HEK293 (cell line): Measurements from ENCODE around the gene ATP6V1B1.

Source experiments
- CTCF ChIA-PET: fragments of 350-600 bp; formaldehyde crosslinking; extraction: SDS; loops from one replicate; lab custom pipeline; 2021; ENCODE audit warnings: antibody characterized with exemption; lab: Yijun Ruan, JAX
- POLR2A ChIA-PET: fragments of 300-600 bp; formaldehyde crosslinking; extraction: SDS; loops from one replicate; lab custom pipeline; 2020; ENCODE audit warnings: antibody characterized with exemption, inconsistent platforms; lab: Yijun Ruan, JAX
- H3K27ac ChIP-seq: fragments of 200-500 bp; sonication (Bioruptor generic); 2 replicates; pipeline ENCODE4 v1.5.1; 2014; ENCODE audit warnings: low read depth, low read length, control low read depth, inconsistent platforms; ENCODE audit errors: extremely low read depth
- H3K36me3 ChIP-seq, 2 experiments: fragments of 200-500 bp in 1 of 2; sonication (Bioruptor generic) in 1 of 2; 1 replicate in 1 of 2; 2 replicates in 1 of 2; pipeline ENCODE4 v1.5.1; 2014 to 2017; ENCODE audit warnings: inconsistent platforms in 2 of 2, low read length in 2 of 2; ENCODE audit not compliant: control insufficient read depth in 2 of 2, insufficient read depth in 1 of 2
- H3K4me1 ChIP-seq: fragments of 200-500 bp; sonication (Bioruptor generic); 2 replicates; pipeline ENCODE4 v1.5.1; 2014; ENCODE audit warnings: mild to moderate bottlenecking, low read length, inconsistent platforms; ENCODE audit not compliant: control insufficient read depth, insufficient read depth
- H3K4me3 ChIP-seq: 2 replicates; pipeline ENCODE4 v1.5.1; 2011; ENCODE audit warnings: low read depth, mild to moderate bottlenecking, control low read depth, low read length, moderate library complexity
- H3K9me3 ChIP-seq: fragments of 200-500 bp; sonication (Bioruptor generic); 2 replicates; pipeline ENCODE4 v1.5.1; 2014; ENCODE audit warnings: low read depth, low read length, inconsistent platforms; ENCODE audit not compliant: control insufficient read depth, insufficient read depth
- FEZF1 ChIP-seq: fragments of 450-650 bp; formaldehyde crosslinking; IDR thresholded peaks from 2 replicates; pipeline ENCODE4 v1.5.1; 2016; ENCODE audit warnings: missing biosample characterization, missing genetic modification characterization
- KLF8 ChIP-seq: fragments of 450-650 bp; formaldehyde crosslinking; IDR thresholded peaks from 2 replicates; pipeline ENCODE4 v1.5.1; 2016; ENCODE audit warnings: missing biosample characterization, missing genetic modification characterization
- SCRT1 ChIP-seq: fragments of 450-650 bp; formaldehyde crosslinking; IDR thresholded peaks from 2 replicates; pipeline ENCODE4 v1.5.1; 2016; ENCODE audit warnings: missing biosample characterization, missing genetic modification characterization, borderline replicate concordance
- SP3 ChIP-seq: fragments of 450-650 bp; formaldehyde crosslinking; IDR thresholded peaks from 2 replicates; pipeline ENCODE4 v1.5.1; 2016; ENCODE audit warnings: missing biosample characterization, missing genetic modification characterization
- YY2 ChIP-seq: fragments of 450-650 bp; formaldehyde crosslinking; IDR thresholded peaks from 2 replicates; pipeline ENCODE4 v1.5.1; 2016; ENCODE audit warnings: missing biosample characterization, missing genetic modification characterization
- ZNF138 ChIP-seq: fragments of 450-650 bp; formaldehyde crosslinking; IDR thresholded peaks from 2 replicates; pipeline ENCODE4 v1.5.1; 2016; ENCODE audit warnings: missing biosample characterization, missing genetic modification characterization, borderline replicate concordance
- ZNF266 ChIP-seq: fragments of 450-650 bp; formaldehyde crosslinking; IDR thresholded peaks from 2 replicates; pipeline ENCODE4 v1.5.1; 2016; ENCODE audit warnings: missing biosample characterization, missing genetic modification characterization, low read depth
- ZNF324 ChIP-seq: fragments of 450-650 bp; formaldehyde crosslinking; IDR thresholded peaks from 2 replicates; pipeline ENCODE4 v1.5.1; 2016; ENCODE audit warnings: missing biosample characterization, missing genetic modification characterization
- ZNF335 ChIP-seq: fragments of 450-650 bp; formaldehyde crosslinking; conservative IDR thresholded peaks from 2 replicates; pipeline ENCODE4 v1.5.1; 2016; ENCODE audit warnings: missing biosample characterization, missing genetic modification characterization
- ZNF37A ChIP-seq: fragments of 450-650 bp; IDR thresholded peaks from 2 replicates; pipeline ENCODE4 v1.5.1; 2018; ENCODE audit warnings: missing biosample characterization, missing genetic modification characterization
- ZNF391 ChIP-seq: fragments of 450-650 bp; formaldehyde crosslinking; IDR thresholded peaks from 2 replicates; pipeline ENCODE4 v1.5.1; 2016; ENCODE audit warnings: low read depth, missing biosample characterization, missing genetic modification characterization, borderline replicate concordance
- ZNF433 ChIP-seq: fragments of 450-650 bp; formaldehyde crosslinking; IDR thresholded peaks from 2 replicates; pipeline ENCODE4 v1.5.1; 2016; ENCODE audit warnings: missing biosample characterization, missing genetic modification characterization, low read depth
- ZNF449 ChIP-seq: fragments of 450-650 bp; formaldehyde crosslinking; IDR thresholded peaks from 2 replicates; pipeline ENCODE4 v1.5.1; 2017; ENCODE audit warnings: missing biosample characterization, mild to moderate bottlenecking, missing genetic modification characterization, moderate library complexity
- ZNF473 ChIP-seq: fragments of 450-650 bp; formaldehyde crosslinking; IDR thresholded peaks from 2 replicates; pipeline ENCODE4 v1.5.1; 2017; ENCODE audit warnings: missing biosample characterization, missing genetic modification characterization
- ZNF549 ChIP-seq: fragments of 450-650 bp; IDR thresholded peaks from 2 replicates; pipeline ENCODE4 v1.5.1; 2018; ENCODE audit warnings: missing biosample characterization, missing genetic modification characterization, mild to moderate bottlenecking, inconsistent platforms, moderate library complexity
- ZNF560 ChIP-seq: fragments of 450-650 bp; formaldehyde crosslinking; IDR thresholded peaks from 2 replicates; pipeline ENCODE4 v1.5.1; 2017; ENCODE audit warnings: missing biosample characterization, missing genetic modification characterization, borderline replicate concordance
- ZNF776 ChIP-seq: fragments of 450-650 bp; formaldehyde crosslinking; IDR thresholded peaks from 2 replicates; pipeline ENCODE4 v1.5.0; 2017; ENCODE audit warnings: missing biosample characterization, missing genetic modification characterization, borderline replicate concordance
- ZNF837 ChIP-seq: fragments of 450-650 bp; formaldehyde crosslinking; IDR thresholded peaks from 2 replicates; pipeline ENCODE4 v1.5.1; 2016; ENCODE audit warnings: missing biosample characterization, missing genetic modification characterization
- ZSCAN4 ChIP-seq: fragments of 450-650 bp; formaldehyde crosslinking; IDR thresholded peaks from 2 replicates; pipeline ENCODE4 v1.5.1; 2017; ENCODE audit warnings: missing biosample characterization, missing genetic modification characterization
- TF ChIP-seq, protein P1 (sequence below): fragments of 450-650 bp; formaldehyde crosslinking; IDR thresholded peaks from 2 replicates; pipeline ENCODE4 v1.5.1; 2017; ENCODE audit warnings: missing biosample characterization, missing genetic modification characterization
- TF ChIP-seq, protein P2 (sequence below): fragments of 450-650 bp; formaldehyde crosslinking; IDR thresholded peaks from 2 replicates; pipeline ENCODE4 v1.5.1; 2016; ENCODE audit warnings: missing biosample characterization, missing genetic modification characterization, borderline replicate concordance

Gene ATP6V1B1

GRCh38 chr2:70894765-70895164 is 40.9 kb upstream of the ATP6V1B1 start:
- no peaks in the 10 kb centered on the region for H3K4me1 ChIP-seq
- no peak overlapping the region for H3K27ac ChIP-seq
- H3K36me3 ChIP-seq: no peaks in the 10 kb centered on the region
- no peaks in the 10 kb centered on the region for H3K9me3 ChIP-seq
- ChIA-PET CTCF (interaction anchor here (1.0 to 1.2 kb wide), 2 partner anchors 24 to 25 kb away, joined by 3 to 4 read pairs; no protein-coding TSS in a partner anchor), POLR2A (no interaction called here)
- H3K4me3 ChIP-seq: no peak overlapping the region
- TF ChIP-seq FEZF1 (tag by site-specific recombination): no peak
- no peak for TF ChIP-seq SP3 (tag by site-specific recombination)
- TF ChIP-seq ZNF837: no peak
- no peak for TF ChIP-seq SCRT1
- TF ChIP-seq ZNF473 (tag by site-specific recombination): no peak
- TF ChIP-seq ZNF549 (tag by site-specific recombination): no peak
- no peak for TF ChIP-seq ZNF776
- TF ChIP-seq, protein P1, sequence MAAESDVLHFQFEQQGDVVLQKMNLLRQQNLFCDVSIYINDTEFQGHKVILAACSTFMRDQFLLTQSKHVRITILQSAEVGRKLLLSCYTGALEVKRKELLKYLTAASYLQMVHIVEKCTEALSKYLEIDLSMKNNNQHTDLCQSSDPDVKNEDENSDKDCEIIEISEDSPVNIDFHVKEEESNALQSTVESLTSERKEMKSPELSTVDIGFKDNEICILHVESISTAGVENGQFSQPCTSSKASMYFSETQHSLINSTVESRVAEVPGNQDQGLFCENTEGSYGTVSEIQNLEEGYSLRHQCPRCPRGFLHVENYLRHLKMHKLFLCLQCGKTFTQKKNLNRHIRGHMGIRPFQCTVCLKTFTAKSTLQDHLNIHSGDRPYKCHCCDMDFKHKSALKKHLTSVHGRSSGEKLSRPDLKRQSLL: no peak
- no peak for TF ChIP-seq ZNF449 (tag by site-specific recombination)
- TF ChIP-seq ZNF324 (tag by site-specific recombination): no peak

- H3K4me3 ChIP-seq: no peak overlapping the region
- ChIA-PET POLR2A (no interaction called here), CTCF (interaction anchor here (1.2 kb wide), 2 partner anchors 25 kb away, joined by 3 to 4 read pairs; no protein-coding TSS in a partner anchor)
- no peaks in the 10 kb centered on the region for H3K36me3 ChIP-seq
- no peaks in the 10 kb centered on the region for H3K4me1 ChIP-seq
- no peak overlapping the region for H3K27ac ChIP-seq
- no peak for TF ChIP-seq KLF8 (tag by site-specific recombination)
- no peak for TF ChIP-seq ZSCAN4 (tag by site-specific recombination)
- TF ChIP-seq, protein P2, sequence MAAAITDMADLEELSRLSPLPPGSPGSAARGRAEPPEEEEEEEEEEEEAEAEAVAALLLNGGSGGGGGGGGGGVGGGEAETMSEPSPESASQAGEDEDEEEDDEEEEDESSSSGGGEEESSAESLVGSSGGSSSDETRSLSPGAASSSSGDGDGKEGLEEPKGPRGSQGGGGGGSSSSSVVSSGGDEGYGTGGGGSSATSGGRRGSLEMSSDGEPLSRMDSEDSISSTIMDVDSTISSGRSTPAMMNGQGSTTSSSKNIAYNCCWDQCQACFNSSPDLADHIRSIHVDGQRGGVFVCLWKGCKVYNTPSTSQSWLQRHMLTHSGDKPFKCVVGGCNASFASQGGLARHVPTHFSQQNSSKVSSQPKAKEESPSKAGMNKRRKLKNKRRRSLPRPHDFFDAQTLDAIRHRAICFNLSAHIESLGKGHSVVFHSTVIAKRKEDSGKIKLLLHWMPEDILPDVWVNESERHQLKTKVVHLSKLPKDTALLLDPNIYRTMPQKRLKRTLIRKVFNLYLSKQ (tag by site-specific recombination): no peak
- no peak for TF ChIP-seq ZNF433 (tag by site-specific recombination)
- TF ChIP-seq ZNF391 (tag by site-specific recombination): no peak
- no peak for TF ChIP-seq ZNF37A (tag by site-specific recombination)
- TF ChIP-seq ZNF837: no peak
- TF ChIP-seq YY2 (tag by site-specific recombination): no peak
- TF ChIP-seq ZNF560 (tag by site-specific recombination): no peak
- TF ChIP-seq ZNF138 (tag by site-specific recombination): no peak
- no peak for TF ChIP-seq ZNF266 (tag by site-specific recombination)
- TF ChIP-seq ZNF473 (tag by site-specific recombination): no peak
- no peak for TF ChIP-seq ZNF335
- H3K9me3 ChIP-seq: no peaks in the 10 kb centered on the region
These were observed 40.5 kb upstream of the ATP6V1B1 start for GRCh38 chr2:70895249-70895648.
